Measurements from ENCODE around the gene UBE4B.

GRCh38 chr1:10070206-10070605 is 37.4 kb downstream of the UBE4B start:
- TF ChIP-seq ZFPM2 (CRISPR knock-in tag; IDR thresholded peaks at IDR 0.05) (no peak), CBX3 (IDR thresholded peaks at IDR 0.05; ENCODE audit: borderline replicate concordance in 1 of 2, low read length in 2 of 2) (no peak), POLR2A (conservative IDR thresholded peaks at IDR 0.05) (no peak), ATF1 (CRISPR knock-in tag; IDR thresholded peaks at IDR 0.05) (no peak), ATF1 (tag; IDR thresholded peaks at IDR 0.05) (no peak), E2F1 (CRISPR knock-in tag; IDR thresholded peaks at IDR 0.05) (no peak), NCOA1 (IDR thresholded peaks at IDR 0.05; ENCODE audit: low read depth) (no peak), CHD2 (IDR thresholded peaks at IDR 0.05; ENCODE audit: low read depth, low read length) (no peak), ETS1 (conservative IDR thresholded peaks at IDR 0.05; ENCODE audit: control insufficient read depth, low read depth, low read length) (no peak)

Measured in K562 (cell line).